ENCODE data around the gene VTI1A.

VTI1A gene

GRCh38 chr10:112801004-112801403 lies 354.0 kb downstream of the VTI1A start:
- TF ChIP-seq, protein P1, sequence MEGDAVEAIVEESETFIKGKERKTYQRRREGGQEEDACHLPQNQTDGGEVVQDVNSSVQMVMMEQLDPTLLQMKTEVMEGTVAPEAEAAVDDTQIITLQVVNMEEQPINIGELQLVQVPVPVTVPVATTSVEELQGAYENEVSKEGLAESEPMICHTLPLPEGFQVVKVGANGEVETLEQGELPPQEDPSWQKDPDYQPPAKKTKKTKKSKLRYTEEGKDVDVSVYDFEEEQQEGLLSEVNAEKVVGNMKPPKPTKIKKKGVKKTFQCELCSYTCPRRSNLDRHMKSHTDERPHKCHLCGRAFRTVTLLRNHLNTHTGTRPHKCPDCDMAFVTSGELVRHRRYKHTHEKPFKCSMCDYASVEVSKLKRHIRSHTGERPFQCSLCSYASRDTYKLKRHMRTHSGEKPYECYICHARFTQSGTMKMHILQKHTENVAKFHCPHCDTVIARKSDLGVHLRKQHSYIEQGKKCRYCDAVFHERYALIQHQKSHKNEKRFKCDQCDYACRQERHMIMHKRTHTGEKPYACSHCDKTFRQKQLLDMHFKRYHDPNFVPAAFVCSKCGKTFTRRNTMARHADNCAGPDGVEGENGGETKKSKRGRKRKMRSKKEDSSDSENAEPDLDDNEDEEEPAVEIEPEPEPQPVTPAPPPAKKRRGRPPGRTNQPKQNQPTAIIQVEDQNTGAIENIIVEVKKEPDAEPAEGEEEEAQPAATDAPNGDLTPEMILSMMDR (IDR thresholded peaks at IDR 0.05) = no peak

- TF ChIP-seq, protein P1 (IDR thresholded peaks at IDR 0.05) = no peak
These were observed 354.7 kb downstream of the VTI1A start for GRCh38 chr10:112801748-112802147.

- TF ChIP-seq, protein P1 (IDR thresholded peaks at IDR 0.05) = no peak
These were observed 355.5 kb downstream of the VTI1A start for GRCh38 chr10:112802411-112803022.

- TF ChIP-seq, protein P1 (IDR thresholded peaks at IDR 0.05) = no peak
These were observed 357.0 kb downstream of the VTI1A start for GRCh38 chr10:112803961-112804401.

DNA sequence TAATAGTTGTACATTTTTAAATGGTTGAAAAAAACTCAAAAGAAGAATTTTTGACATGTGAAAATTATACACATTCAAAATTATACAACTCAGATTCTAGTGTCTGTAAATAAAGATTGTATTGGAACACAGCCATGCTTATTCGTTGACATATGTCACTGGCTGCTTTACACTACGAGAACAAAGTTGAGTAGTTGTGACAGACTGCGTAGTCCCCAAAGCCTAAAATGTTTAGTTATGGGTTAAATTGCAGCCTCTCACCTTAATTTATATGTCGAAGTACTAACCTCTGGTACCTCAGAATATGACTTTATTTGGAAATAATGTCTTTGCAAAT lies 358.2 kb downstream of the VTI1A start:
- TF ChIP-seq, protein P1 (IDR thresholded peaks at IDR 0.05) = no peak

GRCh38 chr10:112805701-112806100 lies 358.7 kb downstream of the VTI1A start:
- TF ChIP-seq, protein P1 (IDR thresholded peaks at IDR 0.05) = no peak

- TF ChIP-seq, protein P1 (IDR thresholded peaks at IDR 0.05) = no peak
These were observed 360.0 kb downstream of the VTI1A start for GRCh38 chr10:112807013-112807412.

- TF ChIP-seq, protein P1 (IDR thresholded peaks at IDR 0.05) = no peak
These were observed 362.7 kb downstream of the VTI1A start for GRCh38 chr10:112809736-112810135.
